ENCODE results near the gene PLEKHO2. TPM values are rescaled to one million over a fixed set of nuclear protein-coding genes. Genes with fewer than 3 reads are reported as not detected.

Gene PLEKHO2
- total RNA-seq, 5 donors from 2014 or later (not counting 1 experiment from before 2014, with no cell fraction given) = 9.2 to 22.7 (median 17.1) TPM

- no CpG with 5 or more reads among the region's 1 CpG for WGBS (ENCODE audit: insufficient coverage)
- Mint-ChIP-seq H3K36me3 (no peaks in the 10 kb centered on the region), H3K4me1 (peaks cover 0 to 2% (median 0%) of the 10 kb centered on the region in 3 donors), H3K27ac (no peak overlapping the region), H3K9me3 (no peaks in the 10 kb centered on the region), H3K4me3 (no peak overlapping the region), H3K27me3 (peaks cover 0 to 2% of the 10 kb centered on the region in 2 donors)
- H3K27me3 ChIP-seq (replicated peaks in 1 of 2; ENCODE audit: control insufficient read depth in 2 of 2, extremely low read depth in 1 of 2, insufficient read depth in 2 of 2, low read length in 1 of 2) = peaks cover 0 to 14% of the 10 kb centered on the region in 2 experiments
- H3K27ac ChIP-seq (ENCODE audit: low read length) = no peak overlapping the region
- ChIA-PET POLR2A (interaction anchor here in 1 of 2 donors (0.6 kb wide), 1 partner anchor 24 kb away, joined by 3 read pairs; no protein-coding TSS in a partner anchor), CTCF (interaction anchor here (0.7 to 0.8 kb wide), 3 partner anchors 221 to 404 kb away, joined by 3 to 5 read pairs (median 3); no protein-coding TSS in a partner anchor)
- no peak overlapping the region for H3K4me3 ChIP-seq (ENCODE audit: control insufficient read depth in 1 of 2, extremely low read depth in 1 of 2, low read length in 1 of 2)
- peaks cover 0 to 3% of the 10 kb centered on the region in 2 experiments for H3K4me1 ChIP-seq (ENCODE audit: control insufficient read depth in 1 of 2, extremely low read depth in 1 of 2, insufficient read depth in 2 of 2, low read length in 2 of 2)
- DNase-seq (no peak), ATAC-seq (replicated peaks in 1 of 4) (no peak)
- no peaks in the 10 kb centered on the region for H3K36me3 ChIP-seq (ENCODE audit: control insufficient read depth in 2 of 2, extremely low read depth in 1 of 2, insufficient read depth in 1 of 2, low read length in 1 of 2)
- no peaks in the 10 kb centered on the region for H3K9me3 ChIP-seq
Measured at GRCh38 chr15:64803526-64803925, 38.2 kb upstream of the PLEKHO2 start.

- Histone ChIP-seq H3K9me3 (no peaks in the 10 kb centered on the region), H3K36me3 (ENCODE audit: control insufficient read depth in 2 of 2, extremely low read depth in 1 of 2, insufficient read depth in 1 of 2, low read length in 1 of 2) (no peaks in the 10 kb centered on the region), H3K4me3 (ENCODE audit: control insufficient read depth in 1 of 2, extremely low read depth in 1 of 2, low read length in 1 of 2) (no peak overlapping the region), H3K27ac (ENCODE audit: low read length) (no peak overlapping the region), H3K4me1 (ENCODE audit: control insufficient read depth in 1 of 2, extremely low read depth in 1 of 2, insufficient read depth in 2 of 2, low read length in 2 of 2) (peaks cover 0 to 4% of the 10 kb centered on the region in 2 experiments), H3K27me3 (replicated peaks in 1 of 2; ENCODE audit: control insufficient read depth in 2 of 2, extremely low read depth in 1 of 2, insufficient read depth in 2 of 2, low read length in 1 of 2) (peaks cover 0 to 18% of the 10 kb centered on the region in 2 experiments)
- 0% methylated on average over 1 of the region's 2 CpGs for WGBS (ENCODE audit: insufficient coverage)
- ATAC-seq (replicated peaks in 1 of 4) (no peak), DNase-seq (no peak)
- ChIA-PET CTCF (no interaction called here), POLR2A (no interaction called here)
- H3K27me3 Mint-ChIP-seq = peaks cover 0 to 2% of the 10 kb centered on the region in 2 donors
- H3K27ac Mint-ChIP-seq = no peak overlapping the region
- H3K4me1 Mint-ChIP-seq = peaks cover 0 to 2% (median 0%) of the 10 kb centered on the region in 3 donors
- H3K9me3 Mint-ChIP-seq = no peaks in the 10 kb centered on the region
- no peak overlapping the region for H3K4me3 Mint-ChIP-seq
- H3K36me3 Mint-ChIP-seq = no peaks in the 10 kb centered on the region
Measured at GRCh38 chr15:64804619-64805018, 37.1 kb upstream of the PLEKHO2 start.

GRCh38 chr15:64806509-64806908, 35.2 kb upstream of the PLEKHO2 start:
- no peak for DNase-seq
- Histone ChIP-seq H3K27ac (ENCODE audit: low read length) (no peak overlapping the region), H3K27me3 (replicated peaks in 1 of 2; ENCODE audit: control insufficient read depth in 2 of 2, extremely low read depth in 1 of 2, insufficient read depth in 2 of 2, low read length in 1 of 2) (peaks cover 0 to 22% of the 10 kb centered on the region in 2 experiments), H3K4me1 (ENCODE audit: control insufficient read depth in 1 of 2, extremely low read depth in 1 of 2, insufficient read depth in 2 of 2, low read length in 2 of 2) (peaks cover 0 to 9% of the 10 kb centered on the region in 2 experiments), H3K4me3 (ENCODE audit: control insufficient read depth in 1 of 2, extremely low read depth in 1 of 2, low read length in 1 of 2) (no peak overlapping the region), H3K9me3 (no peaks in the 10 kb centered on the region), H3K36me3 (ENCODE audit: control insufficient read depth in 2 of 2, extremely low read depth in 1 of 2, insufficient read depth in 1 of 2, low read length in 1 of 2) (no peaks in the 10 kb centered on the region)
- peaks cover 0 to 2% of the 10 kb centered on the region in 2 donors for H3K27me3 Mint-ChIP-seq
- no peak for ATAC-seq (replicated peaks in 1 of 4)
- ChIA-PET POLR2A (no interaction called here), CTCF (interaction anchor here in 1 of 2 donors (1.0 kb wide), 1 partner anchor 16 kb away, joined by 3 read pairs; no protein-coding TSS in a partner anchor)
- WGBS (ENCODE audit: insufficient coverage) = 79% methylated on average over 6 of the region's 6 CpGs
- H3K9me3 Mint-ChIP-seq = no peaks in the 10 kb centered on the region
- no peak overlapping the region for H3K4me3 Mint-ChIP-seq
- no peaks in the 10 kb centered on the region for H3K36me3 Mint-ChIP-seq
- H3K4me1 Mint-ChIP-seq = peaks cover 0 to 6% (median 4%) of the 10 kb centered on the region in 3 donors
- H3K27ac Mint-ChIP-seq = peak overlapping the region in 1 of 2 donors; percentile 23

GRCh38 chr15:64807051-64807749, 34.5 kb upstream of the PLEKHO2 start:
- ATAC-seq (replicated peaks in 1 of 4) = no peak
- 100% methylated on average over 2 of the region's 13 CpGs for WGBS (ENCODE audit: insufficient coverage)
- Histone ChIP-seq H3K27me3 (replicated peaks in 1 of 2; ENCODE audit: control insufficient read depth in 2 of 2, extremely low read depth in 1 of 2, insufficient read depth in 2 of 2, low read length in 1 of 2) (peaks cover 0 to 22% of the 10 kb centered on the region in 2 experiments), H3K27ac (ENCODE audit: low read length) (no peak overlapping the region), H3K36me3 (ENCODE audit: control insufficient read depth in 2 of 2, extremely low read depth in 1 of 2, insufficient read depth in 1 of 2, low read length in 1 of 2) (no peaks in the 10 kb centered on the region), H3K9me3 (no peaks in the 10 kb centered on the region), H3K4me1 (ENCODE audit: control insufficient read depth in 1 of 2, extremely low read depth in 1 of 2, insufficient read depth in 2 of 2, low read length in 2 of 2) (peaks cover 0 to 6% of the 10 kb centered on the region in 2 experiments), H3K4me3 (ENCODE audit: control insufficient read depth in 1 of 2, extremely low read depth in 1 of 2, low read length in 1 of 2) (no peak overlapping the region)
- ChIA-PET POLR2A (interaction anchor here in 1 of 2 donors (0.6 kb wide), 1 partner anchor 38 kb away, joined by 3 read pairs; no protein-coding TSS in a partner anchor), CTCF (interaction anchor here in 1 of 2 donors (1.0 kb wide), 1 partner anchor 15 kb away, joined by 3 read pairs; no protein-coding TSS in a partner anchor)
- DNase-seq = no peak
- H3K4me1 Mint-ChIP-seq = peaks cover 0 to 6% (median 1%) of the 10 kb centered on the region in 3 donors
- peaks cover 0 to 2% of the 10 kb centered on the region in 2 donors for H3K27me3 Mint-ChIP-seq
- no peaks in the 10 kb centered on the region for H3K36me3 Mint-ChIP-seq
- no peak overlapping the region for H3K27ac Mint-ChIP-seq
- H3K9me3 Mint-ChIP-seq = no peaks in the 10 kb centered on the region
- no peak overlapping the region for H3K4me3 Mint-ChIP-seq

DNA sequence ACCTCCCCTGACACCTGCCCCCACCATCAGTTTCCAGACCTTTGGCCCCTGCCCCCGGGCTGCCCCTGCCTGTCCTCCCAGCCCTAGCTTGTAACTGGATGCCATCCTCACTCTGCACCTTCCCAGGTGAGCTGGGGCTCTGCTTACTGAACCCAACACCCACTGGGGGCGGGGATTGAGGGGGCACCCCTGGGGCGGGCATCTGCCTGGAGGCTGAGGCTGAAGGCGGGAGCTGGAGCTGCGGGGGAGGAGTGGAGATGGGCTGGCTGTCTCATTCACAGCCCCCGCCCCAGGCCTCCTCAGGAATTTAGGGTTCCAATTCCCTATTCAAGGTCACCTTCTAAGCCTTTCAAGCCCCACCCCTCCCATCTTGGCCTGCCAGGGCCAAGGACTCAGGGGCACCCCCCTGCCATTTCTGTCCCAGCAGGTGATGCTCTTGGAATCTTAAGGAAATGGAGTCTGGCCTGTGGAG, 33.9 kb upstream of the PLEKHO2 start:
- ChIA-PET POLR2A (interaction anchor here in 1 of 2 donors (0.6 kb wide), 1 partner anchor 37 kb away, joined by 3 read pairs; no protein-coding TSS in a partner anchor), CTCF (no interaction called here)
- Histone ChIP-seq H3K9me3 (no peaks in the 10 kb centered on the region), H3K36me3 (ENCODE audit: control insufficient read depth in 2 of 2, extremely low read depth in 1 of 2, insufficient read depth in 1 of 2, low read length in 1 of 2) (no peaks in the 10 kb centered on the region), H3K4me1 (ENCODE audit: control insufficient read depth in 1 of 2, extremely low read depth in 1 of 2, insufficient read depth in 2 of 2, low read length in 2 of 2) (peaks cover 0 to 6% of the 10 kb centered on the region in 2 experiments), H3K27me3 (replicated peaks in 1 of 2; ENCODE audit: control insufficient read depth in 2 of 2, extremely low read depth in 1 of 2, insufficient read depth in 2 of 2, low read length in 1 of 2) (peaks cover 0 to 22% of the 10 kb centered on the region in 2 experiments), H3K27ac (ENCODE audit: low read length) (no peak overlapping the region), H3K4me3 (ENCODE audit: control insufficient read depth in 1 of 2, extremely low read depth in 1 of 2, low read length in 1 of 2) (no peak overlapping the region)
- Mint-ChIP-seq H3K27ac (no peak overlapping the region), H3K4me1 (peaks cover 0 to 6% (median 1%) of the 10 kb centered on the region in 3 donors), H3K9me3 (no peaks in the 10 kb centered on the region), H3K36me3 (no peaks in the 10 kb centered on the region), H3K27me3 (peaks cover 0 to 2% of the 10 kb centered on the region in 2 donors), H3K4me3 (no peak overlapping the region)
- DNase-seq = no peak
- WGBS (ENCODE audit: insufficient coverage) = no CpG with 5 or more reads among the region's 6 CpGs
- no peak for ATAC-seq (replicated peaks in 1 of 4)

GRCh38 chr15:64808785-64809453, 32.8 kb upstream of the PLEKHO2 start:
- peaks cover 0 to 6% (median 1%) of the 10 kb centered on the region in 3 donors for H3K4me1 Mint-ChIP-seq
- POLR2A ChIA-PET = no interaction called here
- no peaks in the 10 kb centered on the region for H3K36me3 ChIP-seq (ENCODE audit: control insufficient read depth in 2 of 2, extremely low read depth in 1 of 2, insufficient read depth in 1 of 2, low read length in 1 of 2)

More at GRCh38 chr15:64808785-64809453, 32.8 kb upstream of the PLEKHO2 start:
- ATAC-seq (replicated peaks in 1 of 4) = no peak
- CTCF ChIA-PET = interaction anchor here (0.6 to 1.8 kb wide), 4 partner anchors 42 to 1515 kb away, joined by 3 to 5 read pairs (median 3); no protein-coding TSS in a partner anchor
- Histone ChIP-seq H3K27ac (ENCODE audit: low read length) (no peak overlapping the region), H3K27me3 (replicated peaks in 1 of 2; ENCODE audit: control insufficient read depth in 2 of 2, extremely low read depth in 1 of 2, insufficient read depth in 2 of 2, low read length in 1 of 2) (peaks cover 0 to 22% of the 10 kb centered on the region in 2 experiments), H3K4me1 (ENCODE audit: control insufficient read depth in 1 of 2, extremely low read depth in 1 of 2, insufficient read depth in 2 of 2, low read length in 2 of 2) (peaks cover 0 to 6% of the 10 kb centered on the region in 2 experiments), H3K9me3 (no peaks in the 10 kb centered on the region), H3K4me3 (ENCODE audit: control insufficient read depth in 1 of 2, extremely low read depth in 1 of 2, low read length in 1 of 2) (no peak overlapping the region)
- 81% methylated on average over 5 of the region's 10 CpGs for WGBS (ENCODE audit: insufficient coverage)
- peaks cover 0 to 2% of the 10 kb centered on the region in 2 donors for H3K27me3 Mint-ChIP-seq
- no peak overlapping the region for H3K27ac Mint-ChIP-seq
- no peak overlapping the region for H3K4me3 Mint-ChIP-seq
- no peak for DNase-seq
- no peaks in the 10 kb centered on the region for H3K36me3 Mint-ChIP-seq
- no peaks in the 10 kb centered on the region for H3K9me3 Mint-ChIP-seq

Data from T-cell (primary cell).